T-cell (primary cell): ENCODE measurements around the gene ATXN7. TPM values are rescaled to one million over a fixed set of nuclear protein-coding genes. Genes with fewer than 3 reads are reported as not detected.

Source experiments
- ATAC-seq, 4 experiments: fragments of 200-7000 bp in 3 of 4; fragments of 150-1000 bp in 1 of 4; cut with Tn5 transposase; replicated peaks in 1 of 4; 1 replicate in 3 of 4; 2 replicates in 1 of 4; pipeline ENCODE4 v1.10.0; 2021; ENCODE audit warnings: moderate library complexity in 3 of 4, mild to moderate bottlenecking in 2 of 4, moderate number of reproducible peaks in 1 of 4
- CTCF ChIA-PET, 2 donors: fragments of 300-600 bp; sonication (Branson Sonifier 250); formaldehyde crosslinking; loops; one replicate each; lab custom pipeline; 2022; ENCODE audit warnings: antibody characterized with exemption in 2 of 2; lab: Charles Lee
- POLR2A ChIA-PET, 2 donors: fragments of 300-600 bp; sonication (Branson Sonifier 250); formaldehyde crosslinking; loops; one replicate each; lab custom pipeline; 2022; ENCODE audit warnings: antibody characterized with exemption in 2 of 2; lab: Charles Lee
- DNase-seq, 35 experiments: peaks; one replicate each; pipeline versions ENCODE4 v3.0.0 to v3.0.0-alpha.2; 2013 to 2023
- H3K27ac ChIP-seq: one replicate; pipeline ENCODE4 v1.5.1; 2013; ENCODE audit warnings: low read length
- H3K27me3 ChIP-seq, 2 experiments: replicated peaks in 1 of 2; 1 replicate in 1 of 2; 2 replicates in 1 of 2; pipeline versions ENCODE4 v1.6.1 to v1.7.0; 2013; ENCODE audit warnings: low read length in 1 of 2, mixed read lengths in 1 of 2; ENCODE audit not compliant: control insufficient read depth in 2 of 2, insufficient read depth in 2 of 2; ENCODE audit errors: extremely low read depth in 1 of 2
- H3K36me3 ChIP-seq, 2 donors: 1 replicate in 1 of 2; 2 replicates in 1 of 2; pipeline versions ENCODE4 v1.6.1 to v1.7.0; 2013; ENCODE audit warnings: low read length in 1 of 2; ENCODE audit not compliant: control insufficient read depth in 2 of 2, insufficient read depth in 1 of 2; ENCODE audit errors: extremely low read depth in 1 of 2
- H3K4me1 ChIP-seq, 2 experiments: 1 replicate in 1 of 2; 2 replicates in 1 of 2; pipeline versions ENCODE4 v1.6.1 to v1.7.0; 2013; ENCODE audit warnings: low read length in 2 of 2, mixed read lengths in 1 of 2; ENCODE audit not compliant: insufficient read depth in 2 of 2, control insufficient read depth in 1 of 2; ENCODE audit errors: extremely low read depth in 1 of 2
- H3K4me3 ChIP-seq, 2 donors: 1 replicate in 1 of 2; 2 replicates in 1 of 2; pipeline versions ENCODE4 v1.5.1 to v1.7.0; 2013; ENCODE audit warnings: mild to moderate bottlenecking in 2 of 2, low read length in 1 of 2, moderate library complexity in 1 of 2; ENCODE audit not compliant: control insufficient read depth in 1 of 2; ENCODE audit errors: extremely low read depth in 1 of 2
- H3K9me3 ChIP-seq: 2 replicates; pipeline ENCODE4 v1.7.0; 2013
- H3K27ac Mint-ChIP-seq, 2 donors: one replicate each; pipeline ENCODE4 v1.8.0; 2020 to 2021; ENCODE audit warnings: mild to moderate bottlenecking in 2 of 2, mixed read lengths in 2 of 2
- H3K27me3 Mint-ChIP-seq, 2 donors: one replicate each; pipeline ENCODE4 v1.8.0; 2021 to 2022; ENCODE audit warnings: mixed read lengths in 2 of 2
- H3K36me3 Mint-ChIP-seq: one replicate; pipeline ENCODE4 v1.8.0; 2021; ENCODE audit warnings: mixed read lengths
- H3K4me1 Mint-ChIP-seq, 3 donors: one replicate each; pipeline ENCODE4 v1.8.0; 2020 to 2022; ENCODE audit warnings: mixed read lengths in 3 of 3, mild to moderate bottlenecking in 1 of 3
- H3K4me3 Mint-ChIP-seq, 3 donors: one replicate each; pipeline ENCODE4 v1.8.0; 2020 to 2022; ENCODE audit warnings: mild to moderate bottlenecking in 3 of 3, mixed read lengths in 3 of 3, moderate library complexity in 3 of 3
- H3K9me3 Mint-ChIP-seq, 3 donors: one replicate each; pipeline ENCODE4 v1.8.0; 2020 to 2022; ENCODE audit warnings: mixed read lengths in 3 of 3
- WGBS: methylation state at CpG from one replicate; pipeline ENCODE4 v1.1.5; 2013; ENCODE audit warnings: missing lambda C conversion rate; ENCODE audit not compliant: insufficient coverage; 5-methylcytosine and 5-hydroxymethylcytosine counted together
- total RNA-seq, 35 experiments: library from RNA in 6 of 35; stranded (reverse) in 6 of 35; fragments of 120-200 nt in 1 of 35; gene quantifications; one replicate each; pipeline versions ENCODE4 v1.2.1 to v1.2.4 and lab custom pipeline; 2013 to 2026

The ATXN7 gene
- total RNA-seq, 5 donors from 2014 or later (not counting 1 experiment from before 2014, with no cell fraction given): 110 to 231 (median 123) TPM

DNA sequence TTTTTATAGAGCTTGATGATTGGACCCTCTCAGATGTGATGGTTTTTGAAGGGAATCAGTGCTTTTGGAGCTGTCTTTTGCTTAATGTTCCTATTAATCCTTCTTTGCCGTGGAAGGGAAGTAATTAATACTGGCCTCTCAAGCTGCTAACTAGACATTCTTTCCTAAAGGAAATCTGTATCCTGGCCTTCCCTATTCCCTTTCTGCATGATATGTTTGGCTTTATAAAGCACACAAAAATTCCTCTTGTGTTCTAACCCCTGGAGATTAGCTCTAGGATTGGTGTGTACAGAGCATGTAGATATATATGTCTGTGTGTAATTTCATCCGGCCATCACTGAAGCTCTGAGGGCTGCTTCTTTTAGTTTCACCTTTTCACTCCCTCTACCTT is 6.9 kb downstream of the ATXN7 start:
- ChIA-PET CTCF (no interaction called here), POLR2A (no interaction called here)
- Histone ChIP-seq H3K4me1 (no peaks in the 10 kb centered on the region), H3K4me3 (no peak overlapping the region), H3K9me3 (no peaks in the 10 kb centered on the region), H3K27me3 (no peaks in the 10 kb centered on the region), H3K27ac (no peak overlapping the region), H3K36me3 (no peaks in the 10 kb centered on the region)
- H3K9me3 Mint-ChIP-seq: no peaks in the 10 kb centered on the region
- H3K36me3 Mint-ChIP-seq: peaks cover 13% of the 10 kb centered on the region
- H3K4me1 Mint-ChIP-seq: peaks cover 70 to 76% (median 70%) of the 10 kb centered on the region in 3 donors
- WGBS: no CpG with 5 or more reads among the region's 2 CpGs
- no peak overlapping the region for H3K27ac Mint-ChIP-seq
- no peak for DNase-seq
- ATAC-seq: no peak
- no peak overlapping the region for H3K4me3 Mint-ChIP-seq
- H3K27me3 Mint-ChIP-seq: no peaks in the 10 kb centered on the region

DNA sequence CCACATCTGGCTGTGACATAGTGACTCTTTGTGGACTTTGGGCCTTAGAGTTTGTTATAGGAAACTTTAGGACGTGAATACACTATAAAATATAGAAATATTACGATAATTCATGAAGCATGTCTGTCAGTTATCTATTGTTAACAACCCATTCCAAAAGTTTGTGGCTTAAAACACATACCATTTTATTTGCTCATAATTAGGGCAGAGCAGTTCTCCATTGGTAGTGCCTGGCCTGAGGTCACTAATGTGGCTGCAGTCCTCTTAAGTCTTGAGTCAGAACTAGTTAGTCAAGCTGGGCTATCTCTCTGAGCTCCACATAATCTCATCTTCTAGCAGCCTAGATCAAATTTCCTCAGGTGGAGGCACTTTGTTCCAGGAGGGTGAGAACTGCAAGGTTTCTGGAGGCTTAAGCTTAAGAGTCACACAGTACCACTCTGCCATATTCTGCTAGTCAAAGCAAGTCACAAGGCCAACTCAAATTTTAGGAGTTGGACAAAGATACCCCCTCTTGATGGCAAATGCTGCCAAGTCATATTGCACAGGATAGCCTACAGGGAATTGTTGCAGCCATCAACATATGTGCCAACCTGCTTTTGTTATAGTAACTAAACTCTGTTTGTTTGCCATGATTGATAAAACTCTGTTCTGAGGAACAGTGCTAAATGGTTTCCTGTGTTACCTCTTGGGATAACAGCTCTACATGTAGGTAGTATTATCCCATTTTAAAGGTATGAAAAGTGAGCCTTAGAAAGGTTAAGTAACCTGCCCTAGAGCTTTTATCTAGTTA is 8.7 kb downstream of the ATXN7 start:
- H3K4me1 ChIP-seq: peaks cover 1 to 2% of the 10 kb centered on the region in 2 experiments
- H3K27me3 ChIP-seq: no peaks in the 10 kb centered on the region
- H3K4me3 ChIP-seq: no peak overlapping the region
- no CpG with 5 or more reads among the region's 2 CpGs for WGBS
- H3K27ac Mint-ChIP-seq: no peak overlapping the region
- no peaks in the 10 kb centered on the region for H3K36me3 ChIP-seq
- H3K4me1 Mint-ChIP-seq: peaks cover 76 to 83% (median 77%) of the 10 kb centered on the region in 3 donors
- no peak overlapping the region for H3K4me3 Mint-ChIP-seq
- ChIA-PET CTCF (interaction anchor here (0.7 kb wide), 2 partner anchors 12 to 69 kb away, joined by 3 read pairs; no protein-coding TSS in a partner anchor), POLR2A (interaction anchor here in 1 of 2 donors (0.6 kb wide), 1 partner anchor 120 kb away, joined by 3 read pairs; no protein-coding TSS in a partner anchor)
- H3K36me3 Mint-ChIP-seq: peaks cover 4% of the 10 kb centered on the region
- no peak overlapping the region for H3K27ac ChIP-seq
- ATAC-seq (no peak), DNase-seq (no peak)
- H3K27me3 Mint-ChIP-seq: no peaks in the 10 kb centered on the region
- no peaks in the 10 kb centered on the region for H3K9me3 ChIP-seq
- H3K9me3 Mint-ChIP-seq: no peaks in the 10 kb centered on the region

DNA sequence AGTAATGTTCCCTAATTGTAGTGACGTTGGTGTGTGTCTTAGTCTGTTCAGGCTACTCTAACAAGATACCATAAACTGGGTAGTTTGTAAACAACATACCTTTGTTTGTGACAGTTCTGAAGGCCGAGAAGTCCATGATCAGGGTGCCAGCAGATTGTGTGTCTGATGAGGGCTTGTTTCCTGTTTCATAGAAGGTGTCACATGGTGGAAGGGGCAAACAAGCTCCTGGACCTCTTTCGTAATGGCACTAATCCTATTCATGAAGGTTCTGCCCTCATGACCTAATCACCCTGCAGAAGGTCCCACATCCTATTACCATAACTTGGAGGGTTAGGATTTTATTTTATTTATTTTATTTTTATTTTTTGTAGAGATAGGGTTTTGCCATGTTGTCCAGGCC is 11.1 kb downstream of the ATXN7 start:
- Mint-ChIP-seq H3K36me3 (peaks cover 4% of the 10 kb centered on the region), H3K9me3 (no peaks in the 10 kb centered on the region), H3K27me3 (no peaks in the 10 kb centered on the region), H3K27ac (no peak overlapping the region), H3K4me3 (no peak overlapping the region), H3K4me1 (peaks cover 73 to 85% (median 75%) of the 10 kb centered on the region in 3 donors)
- ChIA-PET POLR2A (no interaction called here), CTCF (no interaction called here)
- no peak for DNase-seq
- H3K36me3 ChIP-seq: no peaks in the 10 kb centered on the region
- no peaks in the 10 kb centered on the region for H3K9me3 ChIP-seq
- ATAC-seq: no peak
- no peak overlapping the region for H3K4me3 ChIP-seq
- WGBS: no CpG with 5 or more reads among the region's 3 CpGs
- H3K27me3 ChIP-seq: no peaks in the 10 kb centered on the region
- H3K4me1 ChIP-seq: peaks cover 12 to 13% of the 10 kb centered on the region in 2 experiments
- H3K27ac ChIP-seq: no peak overlapping the region

DNA sequence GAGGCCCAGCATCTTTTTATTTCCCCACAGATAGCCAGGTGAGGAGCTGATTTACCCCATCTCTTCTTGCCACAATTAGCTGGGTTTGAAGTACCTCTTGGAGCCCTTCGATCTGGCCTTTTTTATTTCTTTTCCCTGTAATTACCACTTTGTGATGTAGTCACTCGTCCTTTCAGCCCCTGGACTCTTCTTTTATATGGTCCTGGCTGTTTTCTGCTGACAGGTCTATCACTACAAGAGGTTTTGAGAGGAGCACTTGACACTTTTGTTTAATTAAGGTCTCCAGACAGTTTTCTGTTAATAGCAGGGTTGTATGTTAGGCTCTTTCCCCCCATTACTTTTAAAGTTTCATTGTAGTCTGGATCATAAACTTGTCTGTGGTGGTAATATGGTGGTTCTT is 11.8 kb downstream of the ATXN7 start:
- Mint-ChIP-seq H3K4me3 (no peak overlapping the region), H3K4me1 (peaks cover 69 to 84% (median 72%) of the 10 kb centered on the region in 3 donors), H3K9me3 (no peaks in the 10 kb centered on the region), H3K36me3 (peaks cover 4% of the 10 kb centered on the region), H3K27ac (no peak overlapping the region), H3K27me3 (no peaks in the 10 kb centered on the region)
- DNase-seq (no peak), ATAC-seq (no peak)
- Histone ChIP-seq H3K27ac (no peak overlapping the region), H3K4me1 (peaks cover 12 to 13% of the 10 kb centered on the region in 2 experiments), H3K9me3 (no peaks in the 10 kb centered on the region), H3K27me3 (no peaks in the 10 kb centered on the region), H3K4me3 (no peak overlapping the region), H3K36me3 (no peaks in the 10 kb centered on the region)
- CTCF ChIA-PET: interaction anchor here in 1 of 2 donors (0.7 kb wide), 1 partner anchor 9 kb away, joined by 4 read pairs; no protein-coding TSS in a partner anchor
- POLR2A ChIA-PET: no interaction called here
- 90% methylated on average over 2 of the region's 2 CpGs for WGBS

GRCh38 chr3:63876260-63876659 is 12.6 kb downstream of the ATXN7 start:
- WGBS: no CpG with 5 or more reads among the region's 3 CpGs
- Mint-ChIP-seq H3K4me1 (peaks cover 71 to 86% (median 72%) of the 10 kb centered on the region in 3 donors), H3K27me3 (no peaks in the 10 kb centered on the region), H3K4me3 (no peak overlapping the region), H3K9me3 (no peaks in the 10 kb centered on the region), H3K36me3 (peaks cover 4% of the 10 kb centered on the region), H3K27ac (no peak overlapping the region)
- no peak overlapping the region for H3K4me3 ChIP-seq
- no peaks in the 10 kb centered on the region for H3K27me3 ChIP-seq
- H3K27ac ChIP-seq: no peak overlapping the region
- DNase-seq (no peak), ATAC-seq (no peak)
- no peaks in the 10 kb centered on the region for H3K9me3 ChIP-seq
- H3K4me1 ChIP-seq: peaks cover 12 to 13% of the 10 kb centered on the region in 2 experiments
- ChIA-PET POLR2A (interaction anchor here in 1 of 2 donors (0.6 kb wide), 1 partner anchor 92 kb away, joined by 3 read pairs; no protein-coding TSS in a partner anchor), CTCF (interaction anchor here (0.6 to 0.7 kb wide), 2 partner anchors 8 to 31 kb away, joined by 4 read pairs; no protein-coding TSS in a partner anchor)
- H3K36me3 ChIP-seq: no peaks in the 10 kb centered on the region

DNA sequence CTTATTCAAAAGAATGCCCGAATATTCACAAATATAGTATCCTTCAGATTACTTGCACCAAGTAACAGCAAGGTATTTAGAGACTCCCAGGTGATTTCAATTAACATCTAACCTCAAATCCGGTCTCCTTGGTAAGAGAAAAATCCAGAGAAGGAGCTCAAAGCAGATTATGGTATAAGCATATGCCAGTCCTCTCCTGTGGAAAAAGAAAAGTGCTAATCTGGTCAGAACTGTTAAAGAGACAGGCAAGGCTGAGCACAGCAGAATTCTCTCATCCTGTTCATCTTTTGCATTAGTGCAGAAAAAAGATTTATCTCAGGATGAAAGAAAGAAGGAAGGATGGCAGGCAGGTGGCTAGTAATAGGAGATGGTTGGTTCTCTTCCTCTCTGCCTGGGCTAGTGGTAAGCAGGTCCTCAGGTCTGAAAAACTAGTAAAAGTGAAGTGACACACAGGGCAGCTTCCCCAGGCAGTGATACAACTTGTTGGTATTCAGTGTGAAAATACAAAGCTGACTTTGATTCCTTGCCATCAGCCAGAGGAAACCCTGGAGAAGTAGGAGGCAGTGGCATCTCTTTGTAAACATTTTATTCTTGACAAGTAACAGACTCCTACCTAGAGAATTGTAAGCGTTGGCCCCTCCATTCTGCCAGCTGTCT is 14.2 kb downstream of the ATXN7 start:
- H3K4me3 ChIP-seq: no peak overlapping the region
- H3K36me3 ChIP-seq: no peaks in the 10 kb centered on the region
- ChIA-PET CTCF (interaction anchor here in 1 of 2 donors (0.7 kb wide), 1 partner anchor 101 kb away, joined by 3 read pairs; no protein-coding TSS in a partner anchor), POLR2A (no interaction called here)
- H3K27ac ChIP-seq: no peak overlapping the region
- H3K4me1 ChIP-seq: peaks cover 12 to 13% of the 10 kb centered on the region in 2 experiments
- H3K27me3 ChIP-seq: no peaks in the 10 kb centered on the region
- Mint-ChIP-seq H3K36me3 (peaks cover 4% of the 10 kb centered on the region), H3K9me3 (no peaks in the 10 kb centered on the region), H3K27ac (peak overlapping the region in 1 of 2 donors; percentile 68), H3K27me3 (no peaks in the 10 kb centered on the region), H3K4me1 (peaks cover 75 to 87% (median 76%) of the 10 kb centered on the region in 3 donors), H3K4me3 (peak overlapping the region in 1 of 3 donors; percentile 2)
- no peaks in the 10 kb centered on the region for H3K9me3 ChIP-seq
- peak in 2 of 4 experiments; percentile 12 to 19 for ATAC-seq
- DNase-seq: no peak
- WGBS: no CpG with 5 or more reads among the region's 3 CpGs
